Measurements from ENCODE around the gene BBOX1. TPM values are rescaled to one million over a fixed set of nuclear protein-coding genes. Genes with fewer than 3 reads are reported as not detected.

Gene BBOX1
- total and polyA plus RNA-seq, 9 donors: 0.04 to 2.3 (median 0.52) TPM; not detected in 3

DNA sequence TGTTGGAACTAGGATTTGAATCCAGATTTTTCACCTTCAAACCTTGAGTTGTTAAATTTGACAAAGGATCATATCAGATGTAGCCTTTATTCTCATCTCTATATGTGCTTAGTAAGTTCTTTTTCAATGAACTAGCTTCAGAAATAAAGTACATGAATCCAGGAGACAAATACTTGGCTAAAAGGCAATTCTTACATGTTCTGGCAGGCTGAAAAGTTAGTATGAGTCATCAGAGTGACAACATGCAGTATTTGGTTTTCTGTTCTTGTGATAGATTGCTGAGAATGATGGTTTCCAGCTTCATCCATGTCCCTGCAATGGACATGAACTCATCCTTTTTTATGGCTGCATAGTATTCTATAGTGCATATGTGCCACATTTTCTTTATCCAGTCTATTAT is 40.4 kb downstream of the BBOX1 start:
- intact Hi-C loops (cut with DNase I): no loop called here
- TF ChIP-seq EP300 (IDR thresholded peaks at IDR 0.05): no peak
- TF ChIP-seq CTCF (IDR thresholded peaks at IDR 0.05): no peak
- TF ChIP-seq POLR2A (IDR thresholded peaks at IDR 0.05): no peak

GRCh38 chr11:27083241-27083640 is 42.6 kb downstream of the BBOX1 start:
- Histone ChIP-seq H3K27ac (no peak overlapping the region), H3K4me3 (no peak overlapping the region), H3K9me3 (no peaks in the 10 kb centered on the region), H3K27me3 (no peaks in the 10 kb centered on the region), H3K36me3 (no peaks in the 10 kb centered on the region), H3K4me1 (ENCODE audit: insufficient read depth) (peaks cover 2% of the 10 kb centered on the region)
- intact Hi-C loops (cut with DNase I): no loop called here
- no peak for DNase-seq
- WGBS, 3 donors: 93 to 95% (median 94%) methylated on average over 2 of the region's 2 CpGs
- TF ChIP-seq POLR2A (IDR thresholded peaks at IDR 0.05): no peak
- TF ChIP-seq CTCF (IDR thresholded peaks at IDR 0.05): no peak
- TF ChIP-seq EP300 (IDR thresholded peaks at IDR 0.05): no peak

More for the DNA sequence above, 40.4 kb downstream of the BBOX1 start:
- no peaks in the 10 kb centered on the region for H3K36me3 ChIP-seq
- H3K9me3 ChIP-seq: no peaks in the 10 kb centered on the region
- no peak for DNase-seq
- no peak overlapping the region for H3K27ac ChIP-seq
- H3K4me3 ChIP-seq: no peak overlapping the region
- no peaks in the 10 kb centered on the region for H3K27me3 ChIP-seq
- peaks cover 2% of the 10 kb centered on the region for H3K4me1 ChIP-seq (ENCODE audit: insufficient read depth)

GRCh38 chr11:27083782-27084181 is 43.2 kb downstream of the BBOX1 start:
- intact Hi-C loops (cut with DNase I): no loop called here
- DNase-seq: no peak
- Histone ChIP-seq H3K36me3 (no peaks in the 10 kb centered on the region), H3K27ac (no peak overlapping the region), H3K9me3 (no peaks in the 10 kb centered on the region), H3K4me1 (ENCODE audit: insufficient read depth) (peaks cover 2% of the 10 kb centered on the region), H3K27me3 (no peaks in the 10 kb centered on the region), H3K4me3 (no peak overlapping the region)
- TF ChIP-seq CTCF (IDR thresholded peaks at IDR 0.05): no peak
- TF ChIP-seq POLR2A (IDR thresholded peaks at IDR 0.05): no peak
- no peak for TF ChIP-seq EP300 (IDR thresholded peaks at IDR 0.05)

DNA sequence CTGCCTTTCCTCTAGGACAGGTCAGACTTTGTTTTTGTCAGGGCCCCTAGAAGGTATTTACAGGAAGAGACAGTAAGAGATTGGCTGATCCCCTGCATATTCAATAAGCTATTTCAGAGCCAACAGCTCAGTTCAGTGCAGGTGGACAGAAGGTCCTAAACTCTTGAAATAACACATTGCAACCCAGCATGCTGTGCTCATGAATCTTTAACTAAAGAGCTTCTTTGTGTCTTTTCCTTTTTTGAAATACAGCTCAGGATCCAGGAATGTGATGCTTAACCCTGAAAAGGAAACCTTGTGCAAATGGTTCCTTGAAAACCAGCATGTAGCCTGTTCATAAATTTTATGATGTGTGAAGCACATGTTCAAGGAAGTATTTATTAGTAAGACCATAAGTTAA is 43.9 kb downstream of the BBOX1 start:
- H3K27ac ChIP-seq: no peak overlapping the region
- no peaks in the 10 kb centered on the region for H3K27me3 ChIP-seq
- H3K4me3 ChIP-seq: no peak overlapping the region
- peaks cover 2% of the 10 kb centered on the region for H3K4me1 ChIP-seq (ENCODE audit: insufficient read depth)
- TF ChIP-seq POLR2A (IDR thresholded peaks at IDR 0.05) (no peak), EP300 (IDR thresholded peaks at IDR 0.05) (no peak), CTCF (IDR thresholded peaks at IDR 0.05) (no peak)
- H3K36me3 ChIP-seq: no peaks in the 10 kb centered on the region
- intact Hi-C loops (cut with DNase I): no loop called here
- no peak for DNase-seq
- H3K9me3 ChIP-seq: no peaks in the 10 kb centered on the region

DNA sequence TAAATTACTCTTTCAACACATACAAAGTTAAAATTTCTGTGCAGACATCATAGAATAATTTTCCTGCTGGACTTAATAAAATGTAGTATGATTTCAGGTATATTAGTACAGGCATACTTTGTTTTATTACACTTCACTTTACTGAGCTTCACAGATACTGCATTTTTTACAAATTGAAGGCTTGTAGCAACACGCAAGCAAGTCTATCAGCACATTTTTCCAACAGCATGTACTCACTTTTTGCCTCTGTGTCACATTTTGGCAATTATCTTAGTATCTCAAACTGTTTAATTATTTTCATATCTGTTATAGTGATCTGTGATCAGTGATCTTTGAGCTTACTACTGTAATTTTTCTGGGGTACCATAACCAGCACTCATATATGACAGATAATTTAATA is 44.5 kb downstream of the BBOX1 start:
- H3K27me3 ChIP-seq: no peaks in the 10 kb centered on the region
- intact Hi-C loops (cut with DNase I): no loop called here
- H3K36me3 ChIP-seq: no peaks in the 10 kb centered on the region
- no peaks in the 10 kb centered on the region for H3K9me3 ChIP-seq
- 62 to 91% (median 78%) methylated on average over 1 of the region's 1 CpG for whole genome bisulfite sequencing, 3 donors
- no peak overlapping the region for H3K4me3 ChIP-seq
- H3K4me1 ChIP-seq (ENCODE audit: insufficient read depth): peaks cover 2% of the 10 kb centered on the region
- TF ChIP-seq POLR2A (IDR thresholded peaks at IDR 0.05): no peak
- TF ChIP-seq EP300 (IDR thresholded peaks at IDR 0.05): no peak
- TF ChIP-seq CTCF (IDR thresholded peaks at IDR 0.05): no peak
- DNase-seq: no peak
- no peak overlapping the region for H3K27ac ChIP-seq
